Keratinocyte (primary cell): Measurements from ENCODE around the gene CNTNAP5. TPM values are rescaled to one million over a fixed set of nuclear protein-coding genes. Genes with fewer than 3 reads are reported as not detected.

Source experiments
- DNase-seq: peaks from one replicate; pipeline ENCODE4 v3.0.0-alpha.2; 2011; ENCODE audit warnings: low read depth, missing footprints, low spot score
- FAIRE-seq: peaks from 2 replicates; lab custom pipeline; 2011; peaks lifted over from hg19 to GRCh38; lab: Jason Lieb, UNC
- H2AFZ ChIP-seq: 2 replicates; pipeline ENCODE4 v1.6.0; 2012; ENCODE audit warnings: low read length, control low read depth, inconsistent platforms; ENCODE audit not compliant: control insufficient read depth
- H3K27ac ChIP-seq: 2 replicates; pipeline ENCODE4 v1.5.1; 2011; ENCODE audit warnings: low read length; ENCODE audit not compliant: control insufficient read depth, insufficient read depth
- H3K27me3 ChIP-seq: 3 replicates; pipeline ENCODE4 v1.6.0; 2011; ENCODE audit warnings: low read length; ENCODE audit not compliant: control insufficient read depth, insufficient read depth; ENCODE audit errors: extremely low read depth
- H3K36me3 ChIP-seq, 2 experiments: 2 replicates in 1 of 2; 3 replicates in 1 of 2; pipeline ENCODE4 v1.5.1; 2011; ENCODE audit warnings: low read length in 2 of 2, mild to moderate bottlenecking in 1 of 2; ENCODE audit not compliant: control insufficient read depth in 2 of 2, insufficient read depth in 2 of 2; ENCODE audit errors: extremely low read depth in 1 of 2
- H3K4me1 ChIP-seq: 3 replicates; pipeline ENCODE4 v1.5.1; 2011; ENCODE audit warnings: low read length; ENCODE audit not compliant: control insufficient read depth, insufficient read depth; ENCODE audit errors: extremely low read depth
- H3K4me2 ChIP-seq: 3 replicates; pipeline ENCODE4 v1.6.0; 2011; ENCODE audit warnings: low read depth, low read length; ENCODE audit not compliant: control insufficient read depth, insufficient read depth; ENCODE audit errors: extremely low read depth
- H3K4me3 ChIP-seq, 3 experiments: fragments of 200-600 bp in 1 of 3; sonication (generic) in 1 of 3; 2 replicates in 2 of 3; 3 replicates in 1 of 3; pipeline ENCODE4 v1.5.1; 2011 to 2016; ENCODE audit warnings: low read length in 3 of 3, mild to moderate bottlenecking in 3 of 3, control low read depth in 2 of 3, inconsistent platforms in 1 of 3, low read depth in 1 of 3, mixed read lengths in 1 of 3, mixed run types in 1 of 3, moderate library complexity in 1 of 3; ENCODE audit not compliant: control insufficient read depth in 2 of 3, insufficient read depth in 2 of 3; ENCODE audit errors: extremely low read depth in 1 of 3
- H3K79me2 ChIP-seq: 2 replicates; pipeline ENCODE4 v1.6.0; 2012; ENCODE audit warnings: low read length; ENCODE audit not compliant: control insufficient read depth, insufficient read depth
- H3K9ac ChIP-seq: 3 replicates; pipeline ENCODE4 v1.6.0; 2011; ENCODE audit warnings: low read length; ENCODE audit not compliant: control insufficient read depth, insufficient read depth; ENCODE audit errors: extremely low read depth
- H3K9me1 ChIP-seq: 3 replicates; pipeline ENCODE4 v1.6.0; 2011; ENCODE audit warnings: low read length; ENCODE audit not compliant: control insufficient read depth, insufficient read depth; ENCODE audit errors: extremely low read depth
- H3K9me3 ChIP-seq: 2 replicates; pipeline ENCODE4 v1.5.1; 2012; ENCODE audit warnings: low read depth, low read length; ENCODE audit not compliant: control insufficient read depth
- H4K20me1 ChIP-seq: 3 replicates; pipeline ENCODE4 v1.6.0; 2011; ENCODE audit warnings: low read length; ENCODE audit not compliant: control insufficient read depth, insufficient read depth; ENCODE audit errors: extremely low read depth
- EZH2 ChIP-seq: IDR thresholded peaks from one replicate; pipeline ENCODE4 v1.6.1; 2012; ENCODE audit warnings: inconsistent platforms, mild to moderate bottlenecking, low read length, moderate library complexity
- dilution Hi-C: fragments of 300-500 bp; cut with MboI; formaldehyde crosslinking; loops from one replicate; pipeline ENCODE4 v1.7.0; 2020; ENCODE audit warnings: low sequenced_read_pairs; ENCODE audit not compliant: extremely low pct_ligation_motif_present
- polyA plus RNA-seq, 5 experiments: library from polyadenylated mRNA; depleted of rRNA in 3 of 5; stranded (reverse) in 3 of 5; stranded (forward) in 1 of 5; unstranded in 1 of 5; fragments of >200 nt; gene quantifications; 1 replicate in 1 of 5; 2 replicates in 3 of 5; 3 replicates in 1 of 5; pipeline versions ENCODE4 v1.2.1 to v1.2.3, GENCODE V29; 2011 to 2012; ENCODE audit warnings: missing spikeins in 2 of 5, low read depth in 1 of 5, low replicate concordance in 1 of 5
- TF ChIP-seq, protein P1 (sequence below), 3 experiments: IDR thresholded peaks in 1 of 3; conservative IDR thresholded peaks in 1 of 3; optimal IDR thresholded peaks in 1 of 3; 2 replicates in 2 of 3; 3 replicates in 1 of 3; pipeline versions ENCODE3 to v1.5.1; 2011; ENCODE audit warnings: low read length in 3 of 3, mild to moderate bottlenecking in 3 of 3, moderate library complexity in 2 of 3, control low read depth in 1 of 3, inconsistent platforms in 1 of 3; ENCODE audit not compliant: insufficient read depth in 2 of 3; ENCODE audit errors: extremely low read depth in 1 of 3

The CNTNAP5 gene
- polyA plus RNA-seq, 1 donor (not counting 4 experiments of a cell fraction or from before 2014, with no cell fraction given) = not detected

DNA sequence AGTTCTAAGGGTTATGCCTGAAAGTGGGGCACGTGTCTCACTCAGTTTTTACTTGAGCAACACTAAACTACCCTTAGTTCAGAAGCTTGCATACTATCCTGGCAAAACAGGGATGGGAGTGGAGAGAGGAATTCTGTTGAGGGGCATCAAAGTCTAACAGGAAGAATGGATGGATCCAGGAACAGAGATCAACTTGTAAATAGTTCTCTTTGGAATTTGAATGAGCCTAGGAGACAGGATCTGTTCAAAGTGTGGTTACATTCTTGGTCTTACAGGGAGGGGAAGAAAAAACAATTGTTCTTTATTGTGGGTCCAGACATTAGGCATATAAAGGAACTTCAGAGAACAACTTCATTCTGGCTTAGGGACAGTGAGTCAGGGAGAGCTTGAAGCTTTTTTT is 560.2 kb downstream of the CNTNAP5 start:
- H3K27me3 ChIP-seq = no peaks in the 10 kb centered on the region
- no peak overlapping the region for H3K4me3 ChIP-seq
- TF ChIP-seq, protein P1, sequence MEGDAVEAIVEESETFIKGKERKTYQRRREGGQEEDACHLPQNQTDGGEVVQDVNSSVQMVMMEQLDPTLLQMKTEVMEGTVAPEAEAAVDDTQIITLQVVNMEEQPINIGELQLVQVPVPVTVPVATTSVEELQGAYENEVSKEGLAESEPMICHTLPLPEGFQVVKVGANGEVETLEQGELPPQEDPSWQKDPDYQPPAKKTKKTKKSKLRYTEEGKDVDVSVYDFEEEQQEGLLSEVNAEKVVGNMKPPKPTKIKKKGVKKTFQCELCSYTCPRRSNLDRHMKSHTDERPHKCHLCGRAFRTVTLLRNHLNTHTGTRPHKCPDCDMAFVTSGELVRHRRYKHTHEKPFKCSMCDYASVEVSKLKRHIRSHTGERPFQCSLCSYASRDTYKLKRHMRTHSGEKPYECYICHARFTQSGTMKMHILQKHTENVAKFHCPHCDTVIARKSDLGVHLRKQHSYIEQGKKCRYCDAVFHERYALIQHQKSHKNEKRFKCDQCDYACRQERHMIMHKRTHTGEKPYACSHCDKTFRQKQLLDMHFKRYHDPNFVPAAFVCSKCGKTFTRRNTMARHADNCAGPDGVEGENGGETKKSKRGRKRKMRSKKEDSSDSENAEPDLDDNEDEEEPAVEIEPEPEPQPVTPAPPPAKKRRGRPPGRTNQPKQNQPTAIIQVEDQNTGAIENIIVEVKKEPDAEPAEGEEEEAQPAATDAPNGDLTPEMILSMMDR (optimal IDR thresholded peaks at IDR 0.05 in 1 of 3, IDR thresholded peaks at IDR 0.05 in 1 of 3, conservative IDR thresholded peaks at IDR 0.05 in 1 of 3; ENCODE audit: extremely low read depth in 1 of 3, insufficient read depth in 2 of 3, low read length in 3 of 3) = no peak
- TF ChIP-seq EZH2 = no peak
- no peak overlapping the region for H3K27ac ChIP-seq
- no peaks in the 10 kb centered on the region for H3K9me1 ChIP-seq
- no peak overlapping the region for H3K4me2 ChIP-seq
- FAIRE-seq = no peak
- H4K20me1 ChIP-seq = no peaks in the 10 kb centered on the region
- H3K9ac ChIP-seq = no peak overlapping the region
- no peaks in the 10 kb centered on the region for H3K79me2 ChIP-seq
- DNase-seq = no peak
- H3K4me1 ChIP-seq = no peaks in the 10 kb centered on the region
- no peaks in the 10 kb centered on the region for H3K36me3 ChIP-seq
- dilution Hi-C loops = no loop called here
- no peak overlapping the region for H2AFZ ChIP-seq
- H3K9me3 ChIP-seq = no peaks in the 10 kb centered on the region

DNA sequence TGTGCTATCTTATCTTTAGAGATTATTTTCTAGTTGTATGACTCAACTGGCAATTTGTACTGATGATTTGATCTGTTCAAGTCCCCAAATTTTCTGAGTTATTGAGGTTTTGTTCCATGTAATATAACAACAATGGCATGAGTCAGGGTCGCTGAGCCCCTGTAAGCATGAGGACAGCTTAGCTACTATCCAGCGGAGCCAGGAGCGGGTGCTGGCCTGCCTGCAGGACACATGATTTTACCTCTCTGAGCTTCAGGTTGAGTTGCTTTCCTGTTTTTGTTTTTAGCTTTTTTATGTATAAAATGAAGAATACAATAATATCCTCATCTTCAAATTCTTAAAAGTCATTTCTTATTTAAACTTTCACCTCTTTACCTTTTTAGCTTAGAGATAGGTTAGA is 561.1 kb downstream of the CNTNAP5 start:
- H3K9ac ChIP-seq = no peak overlapping the region
- H3K4me3 ChIP-seq = no peak overlapping the region
- no peak overlapping the region for H3K4me2 ChIP-seq
- H3K79me2 ChIP-seq = no peaks in the 10 kb centered on the region
- no peaks in the 10 kb centered on the region for H3K9me3 ChIP-seq
- H3K4me1 ChIP-seq = no peaks in the 10 kb centered on the region
- TF ChIP-seq, protein P1 (optimal IDR thresholded peaks at IDR 0.05 in 1 of 3, IDR thresholded peaks at IDR 0.05 in 1 of 3, conservative IDR thresholded peaks at IDR 0.05 in 1 of 3; ENCODE audit: extremely low read depth in 1 of 3, insufficient read depth in 2 of 3, low read length in 3 of 3) = no peak
- FAIRE-seq (no peak), DNase-seq (no peak)
- H3K9me1 ChIP-seq = no peaks in the 10 kb centered on the region
- no peaks in the 10 kb centered on the region for H4K20me1 ChIP-seq
- dilution Hi-C loops = no loop called here
- H3K36me3 ChIP-seq = no peaks in the 10 kb centered on the region
- no peak overlapping the region for H2AFZ ChIP-seq
- no peaks in the 10 kb centered on the region for H3K27me3 ChIP-seq
- no peak overlapping the region for H3K27ac ChIP-seq
